DMS114 treated with DMSO at 0.1 percent for 48 hours (cell line): ENCODE data around the gene KIF12.
A peak's percentile ranks its signal among the peaks of the same experiment; 100 is the strongest.

ENCODE experiments used
- DNase-seq: peaks from one replicate; lab custom pipeline; 2025; ENCODE audit not compliant: unreplicated experiment; lab: John Stamatoyannopoulos, UW

KIF12 gene

DNA sequence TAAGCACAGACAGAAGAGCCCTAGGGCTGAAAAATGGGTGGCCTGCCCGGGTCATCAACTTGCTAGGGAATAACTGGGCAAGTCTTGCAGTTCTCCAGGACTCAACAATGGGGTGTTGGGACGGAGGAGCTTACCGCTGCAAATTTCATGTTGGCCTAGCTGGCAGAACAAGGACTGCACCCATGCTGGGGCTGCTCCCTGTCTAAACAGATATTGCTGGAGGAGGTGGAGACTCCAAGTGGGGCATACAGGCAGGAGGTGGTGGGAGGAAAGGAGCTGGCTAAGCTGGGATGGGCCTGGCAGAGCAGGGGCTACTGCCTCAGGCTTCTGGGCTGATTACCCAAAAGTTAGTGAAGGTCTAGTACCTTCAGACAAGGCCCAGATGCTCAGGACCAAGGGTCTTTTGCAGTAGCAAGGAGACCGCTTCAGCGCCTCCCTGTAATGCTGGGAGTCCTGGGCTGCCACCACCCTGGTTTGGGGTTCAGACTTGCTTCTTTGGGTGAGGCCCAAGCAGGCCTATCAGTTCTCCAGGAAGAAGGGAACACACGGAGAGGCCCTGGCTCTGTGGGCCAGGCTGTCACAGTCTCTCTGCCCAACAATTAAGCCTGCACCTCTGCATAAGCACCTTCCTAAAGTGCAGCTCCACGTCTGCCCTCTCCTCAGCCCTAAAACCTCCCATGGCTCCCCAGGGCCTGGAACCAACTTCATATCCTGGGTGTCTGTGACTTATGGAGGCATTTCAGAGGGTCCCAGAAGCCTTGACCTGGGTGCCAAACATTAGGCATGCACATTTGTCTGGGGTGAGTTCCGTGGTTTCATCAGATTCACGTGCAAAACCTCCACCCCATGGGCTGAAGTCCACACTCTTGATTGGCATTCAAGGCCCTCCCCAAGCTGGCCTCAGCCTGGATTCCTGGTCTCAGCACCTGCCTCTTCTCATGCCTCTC, 24.2 kb upstream of the KIF12 start:
- DNase-seq = no peak

DNA sequence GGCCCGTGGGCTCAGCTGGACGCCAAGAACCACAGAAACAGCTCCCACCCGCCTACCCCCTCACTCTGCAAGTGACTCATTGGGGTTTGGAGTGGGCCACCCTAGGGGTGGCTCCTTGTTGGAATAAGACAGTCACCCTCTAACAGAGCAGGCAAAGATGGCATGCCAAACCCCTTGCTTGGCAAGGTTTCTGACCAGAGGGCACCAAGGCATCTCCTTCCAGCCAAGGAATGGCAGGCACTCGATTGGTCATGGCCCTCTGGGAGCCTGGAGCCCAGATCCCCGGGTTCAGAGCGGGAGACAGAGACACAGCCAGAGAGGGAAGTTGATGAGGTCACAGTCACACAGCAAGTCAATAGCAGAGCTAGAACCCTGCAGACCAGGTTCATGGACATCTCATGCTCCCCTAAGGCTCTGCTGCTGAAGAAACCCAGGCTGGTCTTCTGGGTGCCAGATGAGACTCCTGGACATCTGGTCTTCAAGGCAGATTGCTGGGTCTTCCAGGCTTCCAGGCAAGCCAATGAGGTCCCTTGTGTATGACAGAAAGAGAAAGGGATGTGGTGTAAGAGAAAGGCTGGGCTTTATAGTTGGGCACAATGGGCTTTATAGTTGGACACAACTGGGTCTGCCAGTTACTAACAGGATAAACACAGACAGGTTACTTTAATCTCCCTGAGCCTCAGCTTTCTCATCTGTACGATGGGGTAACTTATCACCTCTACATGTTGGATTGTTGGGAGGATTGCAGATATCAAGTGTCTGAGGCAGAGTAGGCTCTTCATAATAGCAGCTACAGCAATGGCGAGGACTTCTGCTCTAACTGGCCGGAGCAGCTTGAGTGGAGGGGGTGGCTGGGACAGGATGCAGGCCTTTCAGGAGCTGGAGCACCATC, 23.3 kb upstream of the KIF12 start:
- no peak for DNase-seq

DNA sequence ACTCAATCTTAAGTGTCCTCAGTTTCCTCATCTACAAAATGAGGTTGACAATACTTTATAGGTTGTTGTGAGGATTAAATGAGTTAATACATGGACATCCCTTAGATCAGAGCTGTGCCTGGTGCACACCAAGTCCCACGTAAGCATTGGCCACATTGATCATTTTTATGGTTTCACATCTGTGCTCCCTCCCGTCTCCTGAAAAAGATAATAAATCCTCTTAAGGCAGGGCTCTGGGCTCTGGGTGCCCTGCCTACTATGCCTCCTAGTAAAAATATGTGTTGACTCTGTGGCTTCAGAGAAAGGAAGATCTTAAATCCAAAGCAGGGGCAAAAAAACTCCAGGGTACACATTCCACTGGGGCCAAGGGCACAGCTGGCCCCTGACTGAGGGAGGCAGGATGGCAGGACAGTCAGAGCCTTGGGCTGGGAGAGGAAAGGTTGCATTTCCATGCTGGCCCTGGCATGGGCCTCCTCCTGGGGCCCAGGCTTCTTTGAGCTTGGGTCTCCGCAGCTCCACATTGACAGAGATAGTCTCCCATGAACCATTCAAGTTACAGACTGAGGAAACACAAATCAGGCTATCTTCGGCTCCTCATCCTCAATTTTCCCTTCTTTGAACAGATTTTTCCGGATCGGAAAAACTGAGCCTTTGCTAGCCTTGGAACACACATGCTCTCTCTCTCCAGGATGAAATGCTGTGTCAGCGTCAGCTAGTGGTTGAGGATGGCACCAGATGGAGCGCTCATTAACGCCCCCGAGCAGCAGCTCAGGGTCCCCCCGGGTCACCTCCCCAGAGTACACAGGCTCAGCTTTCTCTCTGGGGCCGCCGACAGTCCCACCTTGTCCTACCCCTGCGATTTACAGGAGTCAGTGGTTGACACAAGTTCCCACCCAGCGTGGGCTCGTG, 22.4 kb upstream of the KIF12 start:
- no peak for DNase-seq

DNA sequence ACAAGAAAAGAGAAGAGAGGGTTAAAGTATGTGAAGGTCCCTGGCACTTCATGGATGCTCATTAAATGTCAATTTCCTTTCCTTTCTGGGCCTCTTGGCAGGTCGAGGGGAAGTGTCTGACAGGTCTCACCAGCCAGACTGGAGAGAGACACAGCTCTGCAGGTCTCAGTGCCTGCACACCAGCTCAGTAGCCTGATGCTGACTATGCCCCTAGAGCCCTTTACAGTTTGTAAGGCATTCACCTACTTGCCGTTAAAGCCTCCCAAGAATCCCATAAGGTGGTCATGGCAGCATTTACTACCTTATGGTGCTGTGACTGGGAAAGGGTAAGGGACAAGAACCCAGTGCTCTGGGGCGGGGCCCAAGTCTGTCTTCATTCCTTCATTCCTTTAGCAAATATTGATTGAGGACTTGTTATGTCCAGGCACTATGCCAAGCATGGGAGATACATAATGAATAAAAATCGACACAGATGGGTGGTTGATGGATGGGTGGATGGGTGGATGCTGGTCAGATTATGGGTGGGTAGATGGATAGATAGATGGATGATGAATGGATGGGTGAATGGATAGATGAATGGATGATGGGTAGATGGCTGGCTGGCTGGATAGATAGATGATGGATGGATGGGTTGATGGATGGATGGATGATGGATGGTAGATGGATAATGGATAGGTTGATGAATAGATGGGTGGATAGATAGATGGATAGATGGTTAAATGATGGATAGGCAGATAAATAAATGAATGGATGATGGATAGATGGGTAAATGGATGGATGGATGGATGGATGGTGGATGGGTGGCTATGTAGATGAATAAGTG, 21.3 kb upstream of the KIF12 start:
- DNase-seq = no peak

DNA sequence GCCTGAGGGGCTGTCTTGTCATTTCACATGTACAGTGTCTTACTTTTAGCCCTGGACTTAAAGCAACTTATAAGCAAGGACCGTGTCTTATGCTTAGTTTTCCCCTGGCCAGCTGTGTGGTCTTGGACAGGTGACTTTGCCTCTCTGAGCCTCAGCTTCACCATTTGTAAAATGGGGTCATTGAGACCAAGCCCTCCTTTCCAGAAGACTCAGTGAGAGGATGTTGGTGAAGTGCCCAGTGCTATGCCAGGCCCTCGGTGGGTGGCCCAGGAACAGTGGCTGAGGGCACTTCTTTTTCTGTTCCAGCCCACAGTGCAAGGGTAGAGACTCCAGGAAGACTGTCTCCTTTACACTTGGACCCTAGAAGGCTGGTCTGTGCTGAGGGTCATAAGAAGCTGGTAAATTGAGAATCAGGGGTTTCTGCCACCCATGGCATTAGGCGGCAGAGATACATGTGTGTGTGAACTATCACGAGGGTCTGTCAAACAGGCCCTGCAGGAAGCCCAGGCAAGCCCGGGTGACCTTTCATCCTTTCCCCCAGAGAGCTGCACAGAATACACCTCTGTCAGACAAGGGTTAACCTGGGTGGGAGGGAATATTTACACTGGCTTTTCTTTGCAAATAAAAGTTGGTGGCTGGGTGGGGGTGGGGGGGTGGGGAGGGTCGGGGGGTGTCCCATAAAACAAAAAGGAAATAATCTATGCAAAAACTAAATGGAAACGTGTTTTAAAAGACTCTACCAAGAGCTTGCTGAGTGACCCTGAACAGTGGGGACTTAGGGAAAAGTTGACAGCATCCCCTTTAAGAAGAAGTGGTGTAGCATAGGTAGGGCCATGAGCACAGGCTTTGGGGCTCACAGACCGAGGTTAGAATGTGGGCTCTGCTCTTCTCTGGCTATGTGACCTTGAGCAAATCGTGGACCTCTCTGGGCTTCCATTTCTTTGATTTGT, 20.4 kb upstream of the KIF12 start:
- DNase-seq = no peak

DNA sequence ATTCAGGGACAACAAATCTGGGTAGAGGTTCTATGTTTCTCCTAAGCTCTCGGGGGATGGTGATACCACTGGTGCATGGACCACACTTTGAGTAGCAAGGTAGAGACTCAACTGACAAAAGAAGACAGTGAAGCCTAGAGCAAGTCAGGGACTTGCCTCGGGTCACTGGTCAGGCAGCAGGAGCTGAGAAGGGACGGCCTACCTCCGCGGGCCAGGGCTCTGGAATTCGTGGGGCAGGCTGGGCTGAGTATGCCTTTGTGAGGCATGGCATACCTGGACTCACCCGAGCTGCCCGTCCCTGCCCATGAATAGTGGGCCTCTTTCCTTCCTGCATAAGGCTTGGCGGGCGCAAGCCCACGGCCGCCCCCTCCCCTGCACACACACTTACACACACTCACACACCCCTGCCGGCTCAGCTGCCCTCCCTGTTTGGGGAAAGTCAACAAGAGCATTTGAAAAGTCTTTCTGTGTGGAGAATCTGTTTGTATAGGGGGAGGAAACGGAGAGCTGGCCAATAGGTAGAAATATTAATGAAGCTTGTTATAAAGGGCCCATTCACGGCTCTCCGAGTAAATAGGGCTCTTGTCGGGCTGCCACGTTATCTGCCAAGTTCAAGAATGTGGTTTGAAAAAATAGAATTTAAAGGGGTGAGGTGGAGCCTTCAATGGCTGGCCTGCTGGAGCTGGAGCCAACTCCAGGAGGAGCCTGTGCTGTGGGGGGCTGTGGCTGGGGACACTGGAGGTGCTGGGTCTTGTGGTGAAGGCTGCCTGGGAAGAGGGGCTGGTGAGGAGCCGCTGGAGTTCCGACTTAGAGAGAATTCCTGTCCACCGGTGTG, 19.1 kb upstream of the KIF12 start:
- no peak for DNase-seq

DNA sequence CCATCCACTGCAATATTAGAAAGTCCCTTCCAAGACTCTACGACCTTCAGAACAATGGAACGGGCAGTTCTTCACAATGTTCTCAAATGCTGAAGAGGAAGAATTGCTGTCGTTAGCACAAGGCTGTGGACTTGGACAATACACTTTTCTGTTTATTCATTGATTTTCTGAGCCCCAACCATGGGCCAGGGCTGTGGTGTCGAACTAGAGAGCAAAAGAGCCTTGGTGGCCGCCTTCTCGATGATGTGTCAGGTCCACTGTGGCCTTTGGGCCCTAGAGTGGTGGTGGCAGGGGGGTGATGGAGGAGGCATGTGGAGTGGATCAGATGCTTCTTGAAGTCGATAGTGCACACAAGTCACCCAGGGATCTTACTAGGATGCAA, 18.5 kb upstream of the KIF12 start:
- DNase-seq = no peak

DNA sequence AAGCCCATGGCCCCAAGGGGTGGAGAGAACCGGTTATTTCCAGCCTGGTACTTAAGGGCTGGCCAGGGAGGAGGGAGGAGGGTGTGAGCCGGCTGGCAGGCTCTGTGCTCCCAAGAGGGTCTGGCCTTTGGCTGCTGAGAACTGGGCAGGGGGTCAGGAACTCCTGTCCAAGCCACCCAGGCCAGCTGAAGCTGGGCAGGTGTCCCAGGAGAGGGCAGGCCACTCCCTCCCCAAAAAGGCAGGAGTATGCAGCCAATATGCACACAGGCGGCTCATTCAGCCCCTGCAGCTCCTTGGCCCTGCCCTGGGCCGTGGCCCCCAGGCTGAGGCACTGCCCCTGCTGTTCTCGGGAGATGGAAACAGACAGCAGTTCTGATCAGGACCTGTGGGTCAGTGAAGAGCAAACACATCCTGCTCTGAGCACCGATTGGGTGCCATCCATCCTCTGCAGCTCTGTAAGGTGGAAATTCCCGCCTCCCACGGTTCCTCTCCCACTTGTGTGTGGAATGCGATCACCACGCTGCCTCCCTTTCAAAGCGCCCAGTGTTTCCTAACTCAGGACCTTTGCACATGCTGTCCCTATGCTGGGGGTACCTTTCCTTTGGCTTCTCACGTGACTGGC, 17.1 kb upstream of the KIF12 start:
- no peak for DNase-seq

DNA sequence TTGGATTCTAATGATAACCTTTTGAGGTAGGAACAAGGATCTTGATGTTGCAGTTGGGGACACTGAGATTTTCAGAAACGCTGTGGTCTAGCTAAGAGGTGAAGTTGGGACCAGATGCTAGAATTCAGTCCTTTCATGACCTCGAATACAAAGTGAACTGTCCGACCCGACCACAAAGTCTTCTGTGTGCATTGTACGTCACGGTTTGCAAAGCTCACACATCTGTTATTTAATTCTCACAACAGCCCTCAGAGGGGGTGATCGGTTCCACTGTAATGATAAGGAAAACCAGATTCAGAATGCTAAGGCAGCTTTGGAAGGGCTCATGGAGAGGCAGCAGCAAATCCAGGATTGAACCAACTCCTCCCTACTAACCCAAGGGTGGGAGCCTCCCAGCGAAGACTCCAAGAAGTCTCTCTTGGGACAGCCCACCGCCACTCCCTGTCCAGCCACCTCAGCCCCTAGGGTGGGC, 16.6 kb upstream of the KIF12 start:
- DNase-seq = no peak

DNA sequence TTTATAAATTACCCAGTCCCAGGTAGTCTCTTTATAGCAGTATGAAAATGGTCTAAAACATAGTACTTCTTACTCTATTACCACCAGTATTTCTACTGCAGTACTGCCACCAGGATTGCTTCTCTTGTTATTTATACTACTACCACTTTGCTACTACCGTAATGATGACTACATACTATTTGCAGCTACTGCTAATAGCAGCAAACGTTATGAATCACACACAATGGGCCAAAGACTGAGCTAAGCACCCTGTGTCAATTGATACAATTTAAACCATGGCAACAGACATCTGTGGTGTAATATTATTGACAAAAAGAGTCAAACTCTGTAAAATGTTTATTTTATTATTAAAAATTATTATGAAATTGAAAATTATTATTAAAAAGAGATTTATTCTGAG, 15.3 kb upstream of the KIF12 start:
- DNase-seq = no peak

DNA sequence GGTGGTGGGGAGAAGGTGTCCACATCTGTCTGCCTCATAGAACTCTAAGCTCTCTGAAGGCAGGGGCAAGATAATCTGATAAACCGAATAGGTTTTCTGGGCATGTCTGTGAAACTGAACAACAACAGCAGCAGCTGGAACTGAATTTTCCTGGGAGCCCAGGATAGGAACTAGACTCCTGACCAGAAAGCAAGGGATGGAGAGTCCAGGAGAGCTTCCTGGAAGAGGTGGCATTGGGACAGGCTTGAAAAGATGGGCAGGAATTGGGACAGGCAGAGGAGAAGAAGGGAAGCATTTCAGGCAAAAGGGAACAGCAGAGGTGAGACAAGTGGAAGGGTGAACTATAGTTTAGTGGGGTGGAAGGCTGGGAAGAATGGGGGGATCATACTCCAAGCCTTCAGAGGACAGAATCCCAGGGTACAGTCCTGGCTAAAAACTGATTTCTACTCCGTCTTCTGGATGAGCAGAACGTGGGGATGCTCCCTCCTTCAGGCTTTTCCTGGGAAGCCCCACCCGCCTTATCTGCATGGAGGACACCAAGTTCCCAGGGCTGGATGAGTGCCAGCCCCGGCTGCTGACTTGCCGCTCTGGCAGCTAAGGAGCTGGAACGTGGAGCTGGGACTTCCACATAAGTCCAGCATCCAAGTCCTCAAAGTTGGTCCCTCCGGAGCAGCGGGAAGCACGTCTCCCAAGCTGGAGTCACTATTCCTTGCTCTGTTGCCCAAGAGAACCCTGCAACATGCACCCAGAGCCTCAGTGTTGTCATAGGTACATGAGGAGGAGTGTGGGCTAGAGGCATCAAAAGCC, 13.9 kb upstream of the KIF12 start:
- DNase-seq = no peak

DNA sequence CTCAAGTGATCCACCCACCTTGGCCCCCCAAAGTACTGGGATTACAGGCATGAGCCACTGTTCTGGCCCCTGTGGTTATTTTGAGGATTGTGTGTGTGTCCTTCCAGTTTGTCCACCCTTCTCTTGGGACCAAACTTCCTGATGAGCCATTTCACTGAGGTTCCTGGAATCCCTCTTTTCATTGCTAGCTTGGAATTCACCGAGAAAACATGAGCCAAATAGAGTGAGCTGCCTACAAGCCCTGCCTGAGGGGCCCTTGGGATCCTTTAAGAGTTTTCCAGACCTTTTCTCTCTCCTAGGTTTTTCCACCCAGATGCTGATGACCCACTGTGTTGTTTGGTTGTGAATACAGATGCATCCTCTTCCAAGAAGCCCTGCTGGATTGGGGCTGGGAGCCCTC, 13.2 kb upstream of the KIF12 start:
- no peak for DNase-seq

DNA sequence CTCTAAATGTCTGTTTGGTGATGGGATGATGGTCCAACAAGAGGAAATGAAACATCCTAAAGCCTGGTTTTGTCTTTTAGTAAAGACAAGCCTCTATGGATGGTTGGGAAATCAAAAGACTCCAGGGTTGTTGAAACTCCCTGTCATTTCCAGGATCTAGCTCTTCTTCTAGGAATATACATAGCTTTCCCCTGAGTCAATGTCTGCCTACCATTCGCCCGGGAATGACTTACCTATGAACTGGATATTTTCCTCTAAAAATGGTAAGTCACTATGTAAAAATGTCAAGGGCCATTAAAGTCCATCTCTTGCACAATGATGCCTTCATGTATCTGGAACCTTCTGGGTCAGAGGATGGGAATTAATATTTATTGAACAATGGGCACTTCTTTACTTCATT, 11.1 kb upstream of the KIF12 start:
- DNase-seq = no peak

DNA sequence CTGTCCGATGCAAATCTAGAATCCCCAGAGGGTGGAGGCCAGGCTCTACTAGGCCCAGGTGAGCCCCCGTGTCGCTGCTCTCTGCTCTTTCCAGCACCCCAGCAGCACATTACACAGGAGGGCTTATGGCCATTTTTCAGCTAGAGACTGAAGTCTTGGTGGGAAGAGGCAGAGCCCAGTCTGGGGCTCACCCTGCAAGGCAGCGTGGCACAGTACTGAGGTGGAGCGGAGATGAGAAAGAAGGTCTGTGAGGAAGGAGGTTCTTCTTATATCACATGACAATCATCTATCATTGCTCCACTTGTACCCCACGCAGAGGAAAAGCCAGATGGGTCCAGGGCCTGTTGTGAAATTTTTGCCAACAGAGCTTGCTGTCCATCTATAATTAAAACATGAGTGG, 10.0 kb upstream of the KIF12 start:
- no peak for DNase-seq

DNA sequence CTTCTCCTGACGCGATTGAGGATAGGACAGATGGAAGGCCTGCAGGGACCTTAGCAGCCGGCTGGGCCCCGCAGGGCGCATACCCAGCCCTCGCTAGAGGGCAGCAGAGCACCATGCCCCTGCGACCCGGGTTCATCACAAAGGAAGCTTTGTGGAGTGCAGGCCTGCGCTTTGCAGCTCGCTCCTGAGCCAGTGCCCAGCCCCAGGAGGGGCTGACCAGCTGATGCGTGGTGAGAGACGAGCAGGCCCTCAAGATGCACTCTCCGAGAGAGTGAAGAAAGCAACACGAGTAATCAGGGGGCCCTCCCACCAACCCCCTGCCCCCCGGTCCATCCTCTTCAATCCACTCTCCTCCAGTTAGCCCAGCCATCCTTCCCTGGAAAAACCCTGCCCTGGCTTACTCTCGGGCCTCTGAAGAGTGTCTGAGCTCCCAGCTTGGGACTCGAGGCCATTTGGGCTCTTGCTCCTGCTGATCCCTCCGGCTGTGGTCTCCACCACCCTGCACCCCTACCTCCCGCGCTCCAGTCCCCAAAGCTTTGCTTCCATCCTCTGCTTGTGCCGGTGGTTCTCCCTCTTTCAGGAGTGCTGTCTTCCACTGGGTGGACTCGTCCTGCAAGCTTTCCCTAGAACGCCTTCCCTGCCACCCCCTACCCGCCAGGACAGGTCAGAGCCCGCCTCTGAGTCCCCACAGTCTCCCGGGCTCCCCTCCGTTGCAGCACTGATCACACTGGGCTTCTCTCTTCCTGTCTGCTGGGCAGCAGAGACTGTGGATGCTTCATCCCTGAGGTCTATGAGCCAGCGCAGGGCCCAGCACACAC, 9.1 kb upstream of the KIF12 start:
- peak; percentile 23 for DNase-seq
